Liver (tissue), 3 donors: ENCODE measurements around the gene CPNE5.

Source experiments
- EGR1 ChIP-seq, 2 donors: IDR thresholded peaks; 2 replicates each; pipeline ENCODE4 v1.6.1; 2016 to 2018; ENCODE audit warnings: antibody characterized with exemption in 2 of 2, low read depth in 2 of 2
- FOXA1 ChIP-seq: IDR thresholded peaks from 2 replicates; pipeline ENCODE4 v1.6.1; 2016; ENCODE audit warnings: antibody characterized with exemption
- JUND ChIP-seq, 2 donors: IDR thresholded peaks; 2 replicates each; pipeline ENCODE4 v1.6.1; 2016; ENCODE audit warnings: antibody characterized with exemption in 2 of 2
- RAD21 ChIP-seq, 2 donors: IDR thresholded peaks; 2 replicates each; pipeline ENCODE4 v1.6.1; 2016; ENCODE audit warnings: antibody characterized with exemption in 2 of 2, mild to moderate bottlenecking in 2 of 2
- RXRA ChIP-seq, 2 donors: IDR thresholded peaks; 2 replicates each; pipeline ENCODE4 v1.6.1; 2017 to 2018; ENCODE audit warnings: antibody characterized with exemption in 2 of 2, mild to moderate bottlenecking in 1 of 2
- SP1 ChIP-seq: IDR thresholded peaks from 2 replicates; pipeline ENCODE4 v1.6.1; 2018; ENCODE audit warnings: antibody characterized with exemption, mild to moderate bottlenecking
- TAF1 ChIP-seq: conservative IDR thresholded peaks from 2 replicates; pipeline ENCODE4 v1.6.1; 2016; ENCODE audit warnings: antibody characterized with exemption, mild to moderate bottlenecking
- YY1 ChIP-seq: IDR thresholded peaks from 2 replicates; pipeline ENCODE4 v1.6.1; 2016; ENCODE audit warnings: antibody characterized with exemption, mild to moderate bottlenecking
- TF ChIP-seq, protein P1 (sequence below): fragments of 150-350 bp; IDR thresholded peaks from 2 replicates; pipeline ENCODE4 v1.5.1; 2017; ENCODE audit warnings: improper control_type of control experiment, low read depth, low read length; ENCODE audit not compliant: missing input control
- TF ChIP-seq, protein P2 (sequence below): IDR thresholded peaks from 2 replicates; pipeline ENCODE4 v1.6.1; 2016; ENCODE audit warnings: antibody characterized with exemption
- TF ChIP-seq, protein P3 (sequence below): IDR thresholded peaks from 2 replicates; pipeline ENCODE4 v1.6.1; 2016; ENCODE audit warnings: antibody characterized with exemption
- TF ChIP-seq, protein P4 (sequence below): IDR thresholded peaks from 2 replicates; pipeline ENCODE4 v1.6.1; 2016; ENCODE audit warnings: antibody characterized with exemption, mild to moderate bottlenecking
- TF ChIP-seq, protein P5 (sequence below): IDR thresholded peaks from 2 replicates; pipeline ENCODE4 v1.6.1; 2016; ENCODE audit warnings: antibody characterized with exemption
- donor health status: healthy.
- donor health status: healthy.

DNA sequence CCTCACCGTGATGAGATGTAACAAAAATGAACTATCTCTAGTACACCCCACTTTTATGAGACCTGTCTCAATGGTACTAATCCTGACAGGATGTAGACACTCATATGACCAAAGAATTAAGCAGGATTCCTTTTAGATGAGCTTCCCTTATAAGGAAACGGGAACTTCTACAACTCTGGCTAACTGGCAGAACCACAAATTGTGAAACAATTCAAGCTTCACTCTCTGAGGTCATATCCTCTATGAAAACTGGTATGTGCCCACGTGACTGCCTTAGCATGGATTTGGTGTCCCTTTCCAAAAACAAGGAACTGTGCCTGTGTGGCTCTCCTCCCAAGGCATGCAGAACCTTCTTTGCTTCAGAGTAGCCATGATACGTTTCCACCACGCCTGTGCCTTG, 14.1 kb upstream of the CPNE5 start:
- TF ChIP-seq, protein P1, sequence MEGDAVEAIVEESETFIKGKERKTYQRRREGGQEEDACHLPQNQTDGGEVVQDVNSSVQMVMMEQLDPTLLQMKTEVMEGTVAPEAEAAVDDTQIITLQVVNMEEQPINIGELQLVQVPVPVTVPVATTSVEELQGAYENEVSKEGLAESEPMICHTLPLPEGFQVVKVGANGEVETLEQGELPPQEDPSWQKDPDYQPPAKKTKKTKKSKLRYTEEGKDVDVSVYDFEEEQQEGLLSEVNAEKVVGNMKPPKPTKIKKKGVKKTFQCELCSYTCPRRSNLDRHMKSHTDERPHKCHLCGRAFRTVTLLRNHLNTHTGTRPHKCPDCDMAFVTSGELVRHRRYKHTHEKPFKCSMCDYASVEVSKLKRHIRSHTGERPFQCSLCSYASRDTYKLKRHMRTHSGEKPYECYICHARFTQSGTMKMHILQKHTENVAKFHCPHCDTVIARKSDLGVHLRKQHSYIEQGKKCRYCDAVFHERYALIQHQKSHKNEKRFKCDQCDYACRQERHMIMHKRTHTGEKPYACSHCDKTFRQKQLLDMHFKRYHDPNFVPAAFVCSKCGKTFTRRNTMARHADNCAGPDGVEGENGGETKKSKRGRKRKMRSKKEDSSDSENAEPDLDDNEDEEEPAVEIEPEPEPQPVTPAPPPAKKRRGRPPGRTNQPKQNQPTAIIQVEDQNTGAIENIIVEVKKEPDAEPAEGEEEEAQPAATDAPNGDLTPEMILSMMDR: no peak
- TF ChIP-seq YY1 (no peak), SP1 (no peak), RAD21 (IDR thresholded peaks at IDR 0.05) (no peak), FOXA1 (no peak), TAF1 (no peak), RXRA (IDR thresholded peaks at IDR 0.05) (no peak), EGR1 (IDR thresholded peaks at IDR 0.05; ENCODE audit: low read depth in 2 of 2) (no peak), JUND (IDR thresholded peaks at IDR 0.05) (no peak)
- TF ChIP-seq, protein P2, sequence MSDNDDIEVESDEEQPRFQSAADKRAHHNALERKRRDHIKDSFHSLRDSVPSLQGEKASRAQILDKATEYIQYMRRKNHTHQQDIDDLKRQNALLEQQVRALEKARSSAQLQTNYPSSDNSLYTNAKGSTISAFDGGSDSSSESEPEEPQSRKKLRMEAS: no peak
- TF ChIP-seq, protein P3, sequence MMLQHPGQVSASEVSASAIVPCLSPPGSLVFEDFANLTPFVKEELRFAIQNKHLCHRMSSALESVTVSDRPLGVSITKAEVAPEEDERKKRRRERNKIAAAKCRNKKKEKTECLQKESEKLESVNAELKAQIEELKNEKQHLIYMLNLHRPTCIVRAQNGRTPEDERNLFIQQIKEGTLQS: no peak
- TF ChIP-seq, protein P4, sequence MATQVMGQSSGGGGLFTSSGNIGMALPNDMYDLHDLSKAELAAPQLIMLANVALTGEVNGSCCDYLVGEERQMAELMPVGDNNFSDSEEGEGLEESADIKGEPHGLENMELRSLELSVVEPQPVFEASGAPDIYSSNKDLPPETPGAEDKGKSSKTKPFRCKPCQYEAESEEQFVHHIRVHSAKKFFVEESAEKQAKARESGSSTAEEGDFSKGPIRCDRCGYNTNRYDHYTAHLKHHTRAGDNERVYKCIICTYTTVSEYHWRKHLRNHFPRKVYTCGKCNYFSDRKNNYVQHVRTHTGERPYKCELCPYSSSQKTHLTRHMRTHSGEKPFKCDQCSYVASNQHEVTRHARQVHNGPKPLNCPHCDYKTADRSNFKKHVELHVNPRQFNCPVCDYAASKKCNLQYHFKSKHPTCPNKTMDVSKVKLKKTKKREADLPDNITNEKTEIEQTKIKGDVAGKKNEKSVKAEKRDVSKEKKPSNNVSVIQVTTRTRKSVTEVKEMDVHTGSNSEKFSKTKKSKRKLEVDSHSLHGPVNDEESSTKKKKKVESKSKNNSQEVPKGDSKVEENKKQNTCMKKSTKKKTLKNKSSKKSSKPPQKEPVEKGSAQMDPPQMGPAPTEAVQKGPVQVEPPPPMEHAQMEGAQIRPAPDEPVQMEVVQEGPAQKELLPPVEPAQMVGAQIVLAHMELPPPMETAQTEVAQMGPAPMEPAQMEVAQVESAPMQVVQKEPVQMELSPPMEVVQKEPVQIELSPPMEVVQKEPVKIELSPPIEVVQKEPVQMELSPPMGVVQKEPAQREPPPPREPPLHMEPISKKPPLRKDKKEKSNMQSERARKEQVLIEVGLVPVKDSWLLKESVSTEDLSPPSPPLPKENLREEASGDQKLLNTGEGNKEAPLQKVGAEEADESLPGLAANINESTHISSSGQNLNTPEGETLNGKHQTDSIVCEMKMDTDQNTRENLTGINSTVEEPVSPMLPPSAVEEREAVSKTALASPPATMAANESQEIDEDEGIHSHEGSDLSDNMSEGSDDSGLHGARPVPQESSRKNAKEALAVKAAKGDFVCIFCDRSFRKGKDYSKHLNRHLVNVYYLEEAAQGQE: no peak
- TF ChIP-seq, protein P5, sequence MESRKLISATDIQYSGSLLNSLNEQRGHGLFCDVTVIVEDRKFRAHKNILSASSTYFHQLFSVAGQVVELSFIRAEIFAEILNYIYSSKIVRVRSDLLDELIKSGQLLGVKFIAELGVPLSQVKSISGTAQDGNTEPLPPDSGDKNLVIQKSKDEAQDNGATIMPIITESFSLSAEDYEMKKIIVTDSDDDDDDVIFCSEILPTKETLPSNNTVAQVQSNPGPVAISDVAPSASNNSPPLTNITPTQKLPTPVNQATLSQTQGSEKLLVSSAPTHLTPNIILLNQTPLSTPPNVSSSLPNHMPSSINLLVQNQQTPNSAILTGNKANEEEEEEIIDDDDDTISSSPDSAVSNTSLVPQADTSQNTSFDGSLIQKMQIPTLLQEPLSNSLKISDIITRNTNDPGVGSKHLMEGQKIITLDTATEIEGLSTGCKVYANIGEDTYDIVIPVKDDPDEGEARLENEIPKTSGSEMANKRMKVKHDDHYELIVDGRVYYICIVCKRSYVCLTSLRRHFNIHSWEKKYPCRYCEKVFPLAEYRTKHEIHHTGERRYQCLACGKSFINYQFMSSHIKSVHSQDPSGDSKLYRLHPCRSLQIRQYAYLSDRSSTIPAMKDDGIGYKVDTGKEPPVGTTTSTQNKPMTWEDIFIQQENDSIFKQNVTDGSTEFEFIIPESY: no peak
